ENCODE measurements around the gene BNIP5. TPM values are rescaled to one million over a fixed set of nuclear protein-coding genes. Genes with fewer than 3 reads are reported as not detected.

BNIP5 gene
- total RNA-seq, 2 experiments from 2014 or later: not detected

DNA sequence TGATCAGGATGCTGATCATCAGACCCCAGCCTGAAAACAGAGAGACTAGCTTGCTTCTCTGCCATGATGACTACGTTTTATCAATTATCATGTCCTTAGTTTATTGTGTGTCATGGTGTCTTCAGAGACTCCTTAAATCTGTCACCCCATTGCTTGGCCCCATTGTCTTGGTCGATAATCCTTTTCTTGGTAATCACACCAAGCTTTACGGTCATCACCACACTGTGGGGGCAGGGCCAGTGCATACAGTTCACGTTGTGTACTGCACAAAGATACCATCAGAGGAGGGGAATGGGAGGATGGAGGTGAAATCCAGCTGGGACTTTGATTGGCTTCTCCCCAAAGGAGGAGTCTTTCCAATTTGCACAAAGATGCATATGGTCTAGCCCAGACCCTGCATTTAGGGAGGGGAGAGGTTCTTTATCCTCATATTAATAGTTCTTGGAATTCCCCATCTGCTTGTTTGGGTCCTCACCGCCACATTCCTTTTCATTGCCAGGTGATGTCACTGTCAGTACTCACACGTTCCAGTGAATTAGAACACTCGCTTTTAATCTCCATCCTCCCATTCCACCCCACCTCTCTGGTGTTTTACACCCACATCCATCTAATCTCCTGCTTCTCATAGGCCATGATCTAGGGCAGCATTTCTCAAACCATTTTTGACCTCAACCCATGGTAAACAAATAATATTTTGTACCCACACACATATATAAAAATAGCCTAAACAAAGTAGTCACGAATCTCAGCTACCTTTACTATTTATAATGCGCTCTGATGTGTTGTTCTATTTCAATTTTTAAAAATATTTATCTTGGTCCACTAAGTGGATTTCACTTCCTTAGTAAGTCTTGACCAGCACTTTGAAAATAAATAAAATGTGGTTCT is 45.1 kb upstream of the BNIP5 start:
- Histone ChIP-seq H3K4me3 (ENCODE audit: low read depth, low read length, poor library complexity, severe bottlenecking) (no peak overlapping the region), H3K4me1 (ENCODE audit: insufficient read depth, low read length, poor library complexity, severe bottlenecking) (peaks cover 10% of the 10 kb centered on the region), H3K79me2 (ENCODE audit: insufficient read depth, low read depth, low read length) (no peaks in the 10 kb centered on the region), H3K4me2 (ENCODE audit: low read length) (no peak overlapping the region), H3K9me2 (ENCODE audit: insufficient read depth, low read length) (no peaks in the 10 kb centered on the region), H3K27ac (ENCODE audit: low read depth, low read length, poor library complexity, severe bottlenecking) (no peak overlapping the region), H3K36me3 (ENCODE audit: insufficient read depth, low read length) (no peaks in the 10 kb centered on the region), H4K20me1 (ENCODE audit: insufficient read depth, low read length) (no peaks in the 10 kb centered on the region), H2AFZ (ENCODE audit: low read length) (no peak overlapping the region), H3K9me3 (ENCODE audit: low read length) (no peaks in the 10 kb centered on the region)
- POLR2A ChIA-PET: interaction anchor here (0.7 kb wide), 1 partner anchor 281 kb away, joined by 3 read pairs; no protein-coding TSS in a partner anchor
- DNase-seq (ENCODE audit: low spot score): no peak
- no TSS peak for BruUV-seq (replicated peaks)
- TF ChIP-seq EZH2phosphoT487 (IDR thresholded peaks at IDR 0.05; ENCODE audit: borderline replicate concordance, low read depth, low read length): no peak
- TF ChIP-seq, protein P1, sequence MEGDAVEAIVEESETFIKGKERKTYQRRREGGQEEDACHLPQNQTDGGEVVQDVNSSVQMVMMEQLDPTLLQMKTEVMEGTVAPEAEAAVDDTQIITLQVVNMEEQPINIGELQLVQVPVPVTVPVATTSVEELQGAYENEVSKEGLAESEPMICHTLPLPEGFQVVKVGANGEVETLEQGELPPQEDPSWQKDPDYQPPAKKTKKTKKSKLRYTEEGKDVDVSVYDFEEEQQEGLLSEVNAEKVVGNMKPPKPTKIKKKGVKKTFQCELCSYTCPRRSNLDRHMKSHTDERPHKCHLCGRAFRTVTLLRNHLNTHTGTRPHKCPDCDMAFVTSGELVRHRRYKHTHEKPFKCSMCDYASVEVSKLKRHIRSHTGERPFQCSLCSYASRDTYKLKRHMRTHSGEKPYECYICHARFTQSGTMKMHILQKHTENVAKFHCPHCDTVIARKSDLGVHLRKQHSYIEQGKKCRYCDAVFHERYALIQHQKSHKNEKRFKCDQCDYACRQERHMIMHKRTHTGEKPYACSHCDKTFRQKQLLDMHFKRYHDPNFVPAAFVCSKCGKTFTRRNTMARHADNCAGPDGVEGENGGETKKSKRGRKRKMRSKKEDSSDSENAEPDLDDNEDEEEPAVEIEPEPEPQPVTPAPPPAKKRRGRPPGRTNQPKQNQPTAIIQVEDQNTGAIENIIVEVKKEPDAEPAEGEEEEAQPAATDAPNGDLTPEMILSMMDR (conservative IDR thresholded peaks at IDR 0.05; ENCODE audit: low read length): no peak
- CTCF ChIA-PET (ENCODE audit: unreplicated experiment): interaction anchor here (0.6 kb wide), 1 partner anchor 245 kb away, joined by 4 read pairs; no protein-coding TSS in a partner anchor
- intact Hi-C loops (cut with micrococcal nuclease; ENCODE audit: unreplicated experiment): no loop called here

DNA sequence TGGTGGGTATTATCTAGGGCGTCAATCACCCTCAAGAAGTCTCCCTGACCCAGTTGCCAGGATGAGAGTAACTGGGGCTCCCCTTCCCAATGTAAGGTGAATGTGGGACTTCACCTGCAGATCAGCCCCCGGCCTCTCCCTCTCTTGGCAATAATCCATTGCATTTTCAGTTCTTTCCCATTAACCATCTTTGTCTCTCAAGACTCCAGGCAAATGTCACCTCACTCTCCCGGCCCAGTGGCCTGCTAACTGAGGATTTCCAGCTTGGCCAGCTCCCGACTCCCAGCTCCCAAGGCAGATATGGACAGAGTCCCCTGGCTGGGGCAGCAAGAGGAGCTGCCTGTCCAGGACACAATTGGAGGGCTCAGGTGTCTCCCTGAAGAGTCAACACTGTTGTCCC is 43.5 kb upstream of the BNIP5 start:
- no peak for DNase-seq (ENCODE audit: low spot score)
- H2AFZ ChIP-seq (ENCODE audit: low read length): no peak overlapping the region
- H3K79me2 ChIP-seq (ENCODE audit: insufficient read depth, low read depth, low read length): no peaks in the 10 kb centered on the region
- intact Hi-C loops (cut with micrococcal nuclease; ENCODE audit: unreplicated experiment): no loop called here
- ChIA-PET CTCF (ENCODE audit: unreplicated experiment) (no interaction called here), POLR2A (interaction anchor here (0.6 kb wide), 1 partner anchor 82 kb away, joined by 3 read pairs; no protein-coding TSS in a partner anchor)
- H3K9me2 ChIP-seq (ENCODE audit: insufficient read depth, low read length): no peaks in the 10 kb centered on the region
- H3K27ac ChIP-seq (ENCODE audit: low read depth, low read length, poor library complexity, severe bottlenecking): no peak overlapping the region
- H3K36me3 ChIP-seq (ENCODE audit: insufficient read depth, low read length): no peaks in the 10 kb centered on the region
- H3K4me2 ChIP-seq (ENCODE audit: low read length): no peak overlapping the region
- H3K4me3 ChIP-seq (ENCODE audit: low read depth, low read length, poor library complexity, severe bottlenecking): no peak overlapping the region
- no peaks in the 10 kb centered on the region for H4K20me1 ChIP-seq (ENCODE audit: insufficient read depth, low read length)
- H3K9me3 ChIP-seq (ENCODE audit: low read length): no peaks in the 10 kb centered on the region
- H3K4me1 ChIP-seq (ENCODE audit: insufficient read depth, low read length, poor library complexity, severe bottlenecking): peaks cover 10% of the 10 kb centered on the region
- no TSS peak for BruUV-seq (replicated peaks)
- TF ChIP-seq, protein P1 (conservative IDR thresholded peaks at IDR 0.05; ENCODE audit: low read length): no peak
- no peak for TF ChIP-seq EZH2phosphoT487 (IDR thresholded peaks at IDR 0.05; ENCODE audit: borderline replicate concordance, low read depth, low read length)

DNA sequence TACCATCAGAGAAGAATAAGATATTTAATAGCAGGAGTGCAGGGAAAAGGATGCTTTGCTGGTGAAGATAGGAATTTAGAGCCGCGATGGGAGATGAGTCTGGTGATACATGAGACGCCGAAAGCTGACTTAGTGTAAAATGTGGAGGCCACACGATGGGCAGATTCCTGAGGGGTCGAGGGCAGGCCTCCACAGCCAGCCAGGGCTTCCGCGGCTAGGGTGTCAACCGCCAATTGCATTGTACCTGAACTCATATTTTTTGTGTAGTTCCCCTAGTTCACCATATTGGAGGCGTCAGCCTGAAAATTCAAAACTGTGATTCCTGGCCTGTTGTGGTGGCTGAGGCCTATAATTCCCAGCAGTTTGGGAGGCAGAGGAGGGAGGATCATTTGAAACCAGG is 42.2 kb upstream of the BNIP5 start:
- Histone ChIP-seq H3K9me2 (ENCODE audit: insufficient read depth, low read length) (no peaks in the 10 kb centered on the region), H3K4me3 (ENCODE audit: low read depth, low read length, poor library complexity, severe bottlenecking) (no peak overlapping the region), H3K36me3 (ENCODE audit: insufficient read depth, low read length) (no peaks in the 10 kb centered on the region), H2AFZ (ENCODE audit: low read length) (no peak overlapping the region), H3K27ac (ENCODE audit: low read depth, low read length, poor library complexity, severe bottlenecking) (no peak overlapping the region), H3K4me2 (ENCODE audit: low read length) (no peak overlapping the region), H3K4me1 (ENCODE audit: insufficient read depth, low read length, poor library complexity, severe bottlenecking) (peaks cover 10% of the 10 kb centered on the region), H4K20me1 (ENCODE audit: insufficient read depth, low read length) (no peaks in the 10 kb centered on the region), H3K9me3 (ENCODE audit: low read length) (no peaks in the 10 kb centered on the region), H3K79me2 (ENCODE audit: insufficient read depth, low read depth, low read length) (no peaks in the 10 kb centered on the region)
- ChIA-PET POLR2A (interaction anchor here (0.7 kb wide), 1 partner anchor 74 kb away, joined by 3 read pairs; no protein-coding TSS in a partner anchor), CTCF (ENCODE audit: unreplicated experiment) (no interaction called here)
- no peak for DNase-seq (ENCODE audit: low spot score)
- BruUV-seq (replicated peaks): no TSS peak
- no peak for TF ChIP-seq EZH2phosphoT487 (IDR thresholded peaks at IDR 0.05; ENCODE audit: borderline replicate concordance, low read depth, low read length)
- TF ChIP-seq, protein P1 (conservative IDR thresholded peaks at IDR 0.05; ENCODE audit: low read length): no peak
- intact Hi-C loops (cut with micrococcal nuclease; ENCODE audit: unreplicated experiment): no loop called here
